Measurements from ENCODE around the gene MTA1.

DNA sequence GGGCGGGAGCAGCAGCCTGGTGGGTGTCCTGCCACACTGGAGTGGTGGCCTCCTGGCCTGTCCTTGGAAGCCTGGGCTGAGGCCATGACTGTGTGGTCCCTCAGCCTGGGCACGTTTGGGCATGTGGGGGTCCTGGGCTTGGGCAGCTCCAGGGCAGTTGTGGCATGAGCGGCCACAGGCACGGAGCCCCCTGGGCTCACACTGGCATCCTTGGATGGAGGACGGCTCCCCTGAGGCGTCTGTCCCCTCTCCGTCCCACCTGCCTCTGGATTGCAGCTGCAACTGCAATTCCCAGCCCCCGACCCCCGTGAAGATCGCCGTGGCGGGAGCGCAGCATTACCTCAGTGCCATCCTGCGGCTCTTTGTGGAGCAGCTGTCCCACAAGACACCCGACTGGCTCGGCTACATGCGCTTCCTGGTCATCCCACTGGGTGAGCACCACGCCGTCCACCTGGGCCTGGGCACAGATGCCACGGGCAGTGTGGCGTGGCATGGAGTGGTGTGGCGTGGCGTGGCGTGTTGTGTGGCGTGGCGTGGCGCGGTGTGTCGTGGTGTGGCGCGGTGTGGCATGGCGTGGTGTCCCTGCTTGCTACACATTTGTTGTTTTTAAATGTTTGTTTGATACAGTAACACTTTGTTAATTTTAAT is 36.4 kb upstream of the MTA1 start:
- TF ChIP-seq, protein P1, sequence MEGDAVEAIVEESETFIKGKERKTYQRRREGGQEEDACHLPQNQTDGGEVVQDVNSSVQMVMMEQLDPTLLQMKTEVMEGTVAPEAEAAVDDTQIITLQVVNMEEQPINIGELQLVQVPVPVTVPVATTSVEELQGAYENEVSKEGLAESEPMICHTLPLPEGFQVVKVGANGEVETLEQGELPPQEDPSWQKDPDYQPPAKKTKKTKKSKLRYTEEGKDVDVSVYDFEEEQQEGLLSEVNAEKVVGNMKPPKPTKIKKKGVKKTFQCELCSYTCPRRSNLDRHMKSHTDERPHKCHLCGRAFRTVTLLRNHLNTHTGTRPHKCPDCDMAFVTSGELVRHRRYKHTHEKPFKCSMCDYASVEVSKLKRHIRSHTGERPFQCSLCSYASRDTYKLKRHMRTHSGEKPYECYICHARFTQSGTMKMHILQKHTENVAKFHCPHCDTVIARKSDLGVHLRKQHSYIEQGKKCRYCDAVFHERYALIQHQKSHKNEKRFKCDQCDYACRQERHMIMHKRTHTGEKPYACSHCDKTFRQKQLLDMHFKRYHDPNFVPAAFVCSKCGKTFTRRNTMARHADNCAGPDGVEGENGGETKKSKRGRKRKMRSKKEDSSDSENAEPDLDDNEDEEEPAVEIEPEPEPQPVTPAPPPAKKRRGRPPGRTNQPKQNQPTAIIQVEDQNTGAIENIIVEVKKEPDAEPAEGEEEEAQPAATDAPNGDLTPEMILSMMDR (conservative IDR thresholded peaks at IDR 0.05 in 1 of 2, IDR thresholded peaks at IDR 0.05 in 1 of 2; ENCODE audit: extremely low read depth in 1 of 2, insufficient read depth in 1 of 2, low read depth in 1 of 2, low read length in 2 of 2) = no peak
- TF ChIP-seq EZH2 (IDR thresholded peaks at IDR 0.05; ENCODE audit: borderline replicate concordance, low read length) = no peak
